Endothelial cell of umbilical vein (primary cell): ENCODE data around the gene RAC3. TPM values are rescaled to one million over a fixed set of nuclear protein-coding genes. Genes with fewer than 3 reads are reported as not detected.

Experiments used
- BruUV-seq: library from RNA; stranded (reverse); fragments of 400-500 nt; replicated peaks from 2 replicates; lab custom pipeline; 2021; lab: Mats Ljungman, UMichigan
- CTCF ChIA-PET: fragments of 300-600, 350-600 bp; sonication (Branson Sonifier 250); formaldehyde crosslinking; loops from one replicate; lab custom pipeline; 2021; ENCODE audit warnings: antibody characterized with exemption, inconsistent platforms; lab: Charles Lee
- POLR2A ChIA-PET: fragments of 300-600, 350-600 bp; sonication (Branson Sonifier 250); formaldehyde crosslinking; loops from one replicate; lab custom pipeline; 2021; ENCODE audit warnings: antibody characterized with exemption, inconsistent platforms; lab: Charles Lee
- DNase-seq: peaks from one replicate; pipeline ENCODE4 v3.0.0-alpha.2; 2011; ENCODE audit warnings: low read depth, low spot score
- FAIRE-seq: peaks from 2 replicates; lab custom pipeline; 2011; peaks lifted over from hg19 to GRCh38; lab: Jason Lieb, UNC
- H2AFZ ChIP-seq: 2 replicates; pipeline ENCODE4 v1.6.0; 2012; ENCODE audit warnings: low read depth, low read length, control low read depth, inconsistent platforms
- H3K27ac ChIP-seq: 2 replicates; pipeline ENCODE4 v1.5.1; 2011; ENCODE audit warnings: low read depth, mild to moderate bottlenecking, control low read depth, low read length, moderate library complexity; ENCODE audit not compliant: insufficient read depth
- H3K27me3 ChIP-seq, 2 experiments: 2 replicates each; pipeline versions ENCODE4 v1.6.0 to v1.6.1; 2011; ENCODE audit warnings: low read length in 2 of 2, mixed read lengths in 1 of 2; ENCODE audit not compliant: control insufficient read depth in 2 of 2, insufficient read depth in 2 of 2
- H3K36me3 ChIP-seq, 2 experiments: 2 replicates in 1 of 2; 3 replicates in 1 of 2; pipeline ENCODE4 v1.5.1; 2011; ENCODE audit warnings: low read length in 2 of 2, mild to moderate bottlenecking in 1 of 2, moderate library complexity in 1 of 2; ENCODE audit not compliant: control insufficient read depth in 2 of 2, insufficient read depth in 2 of 2; ENCODE audit errors: extremely low read depth in 1 of 2
- H3K4me1 ChIP-seq: 3 replicates; pipeline ENCODE4 v1.5.1; 2011; ENCODE audit warnings: mild to moderate bottlenecking, low read length; ENCODE audit not compliant: control insufficient read depth, insufficient read depth; ENCODE audit errors: extremely low read depth
- H3K4me2 ChIP-seq: 2 replicates; pipeline ENCODE4 v1.6.1; 2011; ENCODE audit warnings: low read length, control low read depth, mixed read lengths; ENCODE audit not compliant: insufficient read depth
- H3K4me3 ChIP-seq, 3 experiments: fragments of 200-600 bp in 1 of 3; sonication (generic), shearing (Covaris generic) in 1 of 3; replicated peaks in 1 of 3; 2 replicates each; pipeline ENCODE4 v1.5.1; 2011 to 2016; ENCODE audit warnings: control low read depth in 3 of 3, low read length in 3 of 3, mild to moderate bottlenecking in 2 of 3, inconsistent platforms in 1 of 3, low read depth in 1 of 3, moderate library complexity in 1 of 3; ENCODE audit not compliant: insufficient read depth in 1 of 3
- H3K79me2 ChIP-seq: 2 replicates; pipeline ENCODE4 v1.6.0; 2012; ENCODE audit warnings: low read length, inconsistent platforms; ENCODE audit not compliant: control insufficient read depth, insufficient read depth
- H3K9ac ChIP-seq: replicated peaks from 2 replicates; pipeline ENCODE3; 2011; ENCODE audit warnings: low read length, control low read depth; ENCODE audit not compliant: insufficient read depth; ENCODE audit errors: extremely low read depth
- H3K9me1 ChIP-seq: replicated peaks from 3 replicates; pipeline ENCODE4 v1.6.0; 2011; ENCODE audit warnings: mild to moderate bottlenecking, low read length; ENCODE audit not compliant: control insufficient read depth, insufficient read depth; ENCODE audit errors: extremely low read depth
- H3K9me3 ChIP-seq: replicated peaks from 2 replicates; pipeline ENCODE4 v1.5.1; 2012; ENCODE audit warnings: low read length, inconsistent platforms; ENCODE audit not compliant: control insufficient read depth, insufficient read depth
- H4K20me1 ChIP-seq: replicated peaks from 2 replicates; pipeline ENCODE3; 2011; ENCODE audit warnings: mild to moderate bottlenecking, low read length; ENCODE audit not compliant: control insufficient read depth, insufficient read depth; ENCODE audit errors: extremely low read depth
- CTCF ChIP-seq, 2 donors: IDR thresholded peaks; 1 replicate in 1 of 2; 2 replicates in 1 of 2; pipeline ENCODE4 v1.5.1; 2011; ENCODE audit warnings: low read length in 2 of 2, mild to moderate bottlenecking in 2 of 2, moderate library complexity in 2 of 2, control low read depth in 1 of 2, inconsistent platforms in 1 of 2, low read depth in 1 of 2; ENCODE audit not compliant: insufficient read depth in 1 of 2; ENCODE audit errors: extremely low read depth in 1 of 2
- EZH2 ChIP-seq: IDR thresholded peaks from 2 replicates; pipeline ENCODE4 v1.6.1; 2012; ENCODE audit warnings: borderline replicate concordance, low read depth, mild to moderate bottlenecking, moderate library complexity, low read length, inconsistent platforms; ENCODE audit not compliant: severe bottlenecking
- FOS ChIP-seq: IDR thresholded peaks from 2 replicates; pipeline ENCODE4 v1.6.1; 2011; ENCODE audit warnings: mild to moderate bottlenecking, low read length, moderate library complexity, borderline replicate concordance; ENCODE audit not compliant: insufficient read depth
- GATA2 ChIP-seq: IDR thresholded peaks from 2 replicates; pipeline ENCODE4 v1.7.0; 2011; ENCODE audit warnings: low read depth, mild to moderate bottlenecking, moderate library complexity, mixed read lengths, low read length; ENCODE audit not compliant: insufficient read length, insufficient read depth
- MAX ChIP-seq: IDR thresholded peaks from 2 replicates; pipeline ENCODE4 v1.6.1; 2011; ENCODE audit not compliant: insufficient read depth, insufficient read length
- MYC ChIP-seq: IDR thresholded peaks from one replicate; pipeline ENCODE4 v1.6.1; 2011; ENCODE audit warnings: mild to moderate bottlenecking, low read depth, low read length
- POLR2AphosphoS5 ChIP-seq: IDR thresholded peaks from 2 replicates; pipeline ENCODE4 v1.6.1; 2012; ENCODE audit warnings: low read depth, mild to moderate bottlenecking, control low read depth, low read length, moderate library complexity; ENCODE audit not compliant: insufficient read depth
- dilution Hi-C: fragments of 300-500 bp; cut with MboI; formaldehyde crosslinking; loops from one replicate; pipeline ENCODE4 v1.15.0; 2019; ENCODE audit warnings: low sequenced_read_pairs; ENCODE audit not compliant: extremely low pct_ligation_motif_present
- intact Hi-C: fragments of 100-400 bp; cut with micrococcal nuclease; formaldehyde crosslinking; loops from one replicate; pipeline ENCODE4 v1.10.0; 2022
- polyA plus RNA-seq, 4 experiments: library from polyadenylated mRNA; depleted of rRNA in 3 of 4; stranded (reverse) in 3 of 4; unstranded in 1 of 4; fragments of >200 nt; gene quantifications; 2 replicates each; pipeline versions ENCODE4 v1.2.1 to v1.2.3, GENCODE V29; 2011 to 2012; ENCODE audit warnings: missing spikeins in 1 of 4
- total RNA-seq: library from RNA; stranded (reverse); gene quantifications from 2 replicates; pipeline ENCODE4 v1.2.3, GENCODE V29; 2021

Gene RAC3
- total and polyA plus RNA-seq, 2 donors (not counting 3 experiments of a cell fraction or from before 2014, with no cell fraction given): 34.1 to 56.0 TPM

- H3K27me3 ChIP-seq: no peaks in the 10 kb centered on the region
- FAIRE-seq (no peak), DNase-seq (no peak)
- intact Hi-C loops (no loop called here), dilution Hi-C loops (no loop called here)
- H2AFZ ChIP-seq: no peak overlapping the region
- ChIA-PET CTCF (interaction anchor here (2.6 to 9.1 kb wide), 2 partner anchors 13 to 57 kb away, joined by 8 to 345 read pairs; partner anchors contain the start of gene NOTUM), POLR2A (no interaction called here)
- H3K27ac ChIP-seq: no peak overlapping the region
- no peak overlapping the region for H3K9ac ChIP-seq
- H3K4me3 ChIP-seq: no peak overlapping the region
- TF ChIP-seq EZH2 (no peak), MYC (no peak), FOS (no peak), CTCF (IDR thresholded peaks at IDR 0.05; ENCODE audit: extremely low read depth in 1 of 2, insufficient read depth in 1 of 2, low read depth in 1 of 2, low read length in 2 of 2) (no peak), GATA2 (no peak), POLR2AphosphoS5 (no peak), MAX (no peak)
- H3K9me3 ChIP-seq: no peaks in the 10 kb centered on the region
- no peaks in the 10 kb centered on the region for H3K9me1 ChIP-seq
- no peaks in the 10 kb centered on the region for H4K20me1 ChIP-seq
- peaks cover under 1% of the 10 kb centered on the region for H3K79me2 ChIP-seq
- no TSS peak for BruUV-seq
- H3K4me1 ChIP-seq: peaks cover 5% of the 10 kb centered on the region
- H3K36me3 ChIP-seq: no peaks in the 10 kb centered on the region
- no peak overlapping the region for H3K4me2 ChIP-seq
Measured at GRCh38 chr17:82016875-82017459, 14.5 kb upstream of the RAC3 start.
